Neural cell (in vitro differentiated cells): ENCODE results near the gene ZFP64. TPM values are rescaled to one million over a fixed set of nuclear protein-coding genes. Genes with fewer than 3 reads are reported as not detected.

Source experiments
- H2AFZ ChIP-seq: fragments of 200-600, 300-800 bp; sonication (generic), shearing (Covaris generic); 2 replicates; pipeline ENCODE4 v1.6.0; 2014; ENCODE audit warnings: low read depth, mild to moderate bottlenecking, antibody characterized with exemption, low read length, moderate library complexity
- H3F3A ChIP-seq: fragments of 200-600 bp; shearing (Covaris generic); 2 replicates; pipeline ENCODE4 v1.6.1; 2016; ENCODE audit warnings: mild to moderate bottlenecking, moderate library complexity, mixed read lengths, antibody characterized with exemption, low read length; ENCODE audit not compliant: insufficient read depth, poor library complexity, severe bottlenecking
- H3K27ac ChIP-seq: fragments of 200-600, 300-800 bp; sonication (generic), shearing (Covaris generic); 2 replicates; pipeline ENCODE4 v1.5.1; 2014; ENCODE audit warnings: mild to moderate bottlenecking, low read length, moderate library complexity
- H3K27me3 ChIP-seq: fragments of 300-800, 200-600 bp; sonication (generic), shearing (Covaris generic); 2 replicates; pipeline ENCODE4 v1.6.0; 2014; ENCODE audit warnings: mild to moderate bottlenecking, low read depth, low read length, moderate library complexity; ENCODE audit not compliant: insufficient read depth
- H3K36me3 ChIP-seq: fragments of 300-800, 200-600 bp; sonication (generic), shearing (Covaris generic); 2 replicates; pipeline ENCODE4 v1.5.1; 2014; ENCODE audit warnings: mild to moderate bottlenecking, antibody characterized with exemption, low read length, moderate library complexity; ENCODE audit not compliant: insufficient read depth
- H3K4me2 ChIP-seq: fragments of 300-800, 200-600 bp; sonication (generic), shearing (Covaris generic); 2 replicates; pipeline ENCODE4 v1.6.0; 2014; ENCODE audit warnings: mild to moderate bottlenecking, low read length
- H3K4me3 ChIP-seq: fragments of 300-800, 200-600 bp; sonication (generic), shearing (Covaris generic); 2 replicates; pipeline ENCODE4 v1.5.1; 2014; ENCODE audit warnings: mild to moderate bottlenecking, low read length, moderate library complexity
- H3K79me2 ChIP-seq: fragments of 200-600 bp; shearing (Covaris generic); replicated peaks from 2 replicates; pipeline ENCODE4 v1.6.0; 2014; ENCODE audit warnings: mild to moderate bottlenecking, low read length, moderate library complexity; ENCODE audit not compliant: insufficient read depth
- H3K9ac ChIP-seq: fragments of 300-800, 200-600 bp; sonication (generic), shearing (Covaris generic); 2 replicates; pipeline ENCODE4 v1.6.1; 2016; ENCODE audit warnings: mild to moderate bottlenecking, low read length, mixed read lengths
- H3K9me2 ChIP-seq: fragments of 200-600 bp; shearing (Covaris generic); 2 replicates; pipeline ENCODE4 v1.6.1; 2016; ENCODE audit warnings: mild to moderate bottlenecking, low read length, mixed read lengths; ENCODE audit not compliant: insufficient read depth
- H3K9me3 ChIP-seq: fragments of 200-600, 300-800 bp; sonication (generic), shearing (Covaris generic); 2 replicates; pipeline ENCODE4 v1.6.1; 2016; ENCODE audit warnings: mild to moderate bottlenecking, mixed run types, low read length, moderate library complexity, mixed read lengths
- H4K20me1 ChIP-seq: fragments of 200-600 bp; shearing (Covaris generic); 2 replicates; pipeline ENCODE4 v1.6.1; 2016; ENCODE audit warnings: mild to moderate bottlenecking, mixed run types; ENCODE audit not compliant: insufficient read depth
- CTCF ChIP-seq: fragments of 450-650 bp; IDR thresholded peaks from 2 replicates; pipeline ENCODE4 v1.5.1; 2014; ENCODE audit warnings: antibody characterized with exemption, mild to moderate bottlenecking, moderate library complexity; ENCODE audit not compliant: poor library complexity, severe bottlenecking
- EP300 ChIP-seq: fragments of 450-650 bp; conservative IDR thresholded peaks from 2 replicates; pipeline ENCODE4 v1.6.1; 2014; ENCODE audit warnings: antibody characterized with exemption, mild to moderate bottlenecking, moderate library complexity; ENCODE audit not compliant: poor library complexity, severe bottlenecking
- EZH2 ChIP-seq: fragments of 200-600, 300-800 bp; shearing (Covaris generic), sonication (generic); IDR thresholded peaks from 2 replicates; pipeline ENCODE4 v1.6.1; 2014; ENCODE audit warnings: antibody characterized with exemption, low read length, borderline replicate concordance, mild to moderate bottlenecking; ENCODE audit not compliant: insufficient read depth, poor library complexity, severe bottlenecking
- MXI1 ChIP-seq: fragments of 450-650 bp; conservative IDR thresholded peaks from 2 replicates; pipeline ENCODE4 v1.6.1; 2014; ENCODE audit warnings: antibody characterized with exemption, mild to moderate bottlenecking; ENCODE audit not compliant: poor library complexity, severe bottlenecking
- POLR2AphosphoS5 ChIP-seq: IDR thresholded peaks from 2 replicates; pipeline ENCODE4 v1.6.1; 2012
- RAD21 ChIP-seq: fragments of 450-650 bp; conservative IDR thresholded peaks from 2 replicates; pipeline ENCODE4 v1.6.1; 2014; ENCODE audit warnings: antibody characterized with exemption, mild to moderate bottlenecking, moderate library complexity
- REST ChIP-seq: IDR thresholded peaks from 2 replicates; pipeline ENCODE4 v1.6.1; 2012; ENCODE audit warnings: borderline replicate concordance
- SMC3 ChIP-seq: fragments of 450-650 bp; conservative IDR thresholded peaks from 2 replicates; pipeline ENCODE4 v1.6.1; 2014; ENCODE audit warnings: antibody characterized with exemption, mild to moderate bottlenecking, moderate library complexity; ENCODE audit not compliant: poor library complexity
- TAF1 ChIP-seq: IDR thresholded peaks from 2 replicates; pipeline ENCODE4 v1.6.1; 2012; ENCODE audit warnings: low read depth
- polyA plus RNA-seq: library from polyadenylated mRNA; depleted of rRNA; stranded (reverse); fragments of >200 nt; gene quantifications from 2 replicates; pipeline ENCODE4 v1.2.3, GENCODE V29; 2014

The ZFP64 gene
- polyA plus RNA-seq, 1 donor from 2014 or later: 4.7 TPM

- no peak overlapping the region for H3K4me2 ChIP-seq
- no peak overlapping the region for H3K4me3 ChIP-seq
- no peaks in the 10 kb centered on the region for H3K9me2 ChIP-seq
- TF ChIP-seq EP300 (no peak), SMC3 (no peak), RAD21 (no peak), POLR2AphosphoS5 (no peak), REST (no peak), TAF1 (no peak), MXI1 (no peak), EZH2 (no peak), CTCF (no peak)
- H4K20me1 ChIP-seq: no peaks in the 10 kb centered on the region
- no peak overlapping the region for H2AFZ ChIP-seq
- no peak overlapping the region for H3K9ac ChIP-seq
- no peak overlapping the region for H3K27ac ChIP-seq
- H3K27me3 ChIP-seq: no peaks in the 10 kb centered on the region
- peaks cover 6% of the 10 kb centered on the region for H3K9me3 ChIP-seq
- H3K36me3 ChIP-seq: peaks cover 41% of the 10 kb centered on the region
- no peaks in the 10 kb centered on the region for H3K79me2 ChIP-seq
- H3F3A ChIP-seq: no peaks in the 10 kb centered on the region
Observed at GRCh38 chr20:52160621-52161204, 30.9 kb downstream of the ZFP64 start.

GRCh38 chr20:52160049-52160570, 31.5 kb downstream of the ZFP64 start:
- Histone ChIP-seq H3K27me3 (no peaks in the 10 kb centered on the region), H3K36me3 (peaks cover 38% of the 10 kb centered on the region), H3K4me2 (no peak overlapping the region)

More at GRCh38 chr20:52160049-52160570, 31.5 kb downstream of the ZFP64 start:
- peaks cover 4% of the 10 kb centered on the region for H3K9me3 ChIP-seq
- H3K27ac ChIP-seq: no peak overlapping the region
- no peaks in the 10 kb centered on the region for H4K20me1 ChIP-seq
- no peak overlapping the region for H2AFZ ChIP-seq
- TF ChIP-seq RAD21 (no peak), SMC3 (no peak), POLR2AphosphoS5 (no peak), EP300 (no peak), MXI1 (no peak)
- H3F3A ChIP-seq: no peaks in the 10 kb centered on the region
- no peak overlapping the region for H3K9ac ChIP-seq
- no peak overlapping the region for H3K4me3 ChIP-seq
- H3K9me2 ChIP-seq: no peaks in the 10 kb centered on the region
- no peaks in the 10 kb centered on the region for H3K79me2 ChIP-seq
